Peyer's patch (tissue), 4 donors: Measurements from ENCODE around the gene EBI3.

ENCODE experiments used
- CTCF ChIP-seq, 6 experiments: fragments of 450-650 bp in 4 of 6; fragments of 200-600 bp in 2 of 6; sonication (generic) in 1 of 6; IDR thresholded peaks; one replicate each; pipeline ENCODE4 v1.5.1; 2017 to 2019; ENCODE audit warnings: antibody characterized with exemption in 6 of 6, mild to moderate bottlenecking in 3 of 6, moderate library complexity in 1 of 6
- POLR2A ChIP-seq, 2 donors: fragments of 450-650 bp; IDR thresholded peaks; one replicate each; pipeline ENCODE4 v1.5.1; 2017; ENCODE audit warnings: antibody characterized with exemption in 2 of 2, mild to moderate bottlenecking in 2 of 2, moderate library complexity in 2 of 2

- no peak for TF ChIP-seq CTCF (IDR thresholded peaks at IDR 0.05)
- peak in 1 of 2 donors; percentile 53 for TF ChIP-seq POLR2A (IDR thresholded peaks at IDR 0.05)
Measured at GRCh38 chr19:4267901-4268815, 38.8 kb downstream of the EBI3 start.
